ENCODE results near the gene ADCY3. TPM values are rescaled to one million over a fixed set of nuclear protein-coding genes. Genes with fewer than 3 reads are reported as not detected.
"Not testable (repeated sequence)": the region's sequence is repeated elsewhere in the genome, so short reads cannot be mapped to it uniquely, and the experiment has no call there.

Gene ADCY3
- total and polyA plus RNA-seq, 10 of the 15 experiments (the other 5 are each of a cell fraction or from before 2014, with no cell fraction given) = 2.8 to 102 (median 50.4) TPM

DNA sequence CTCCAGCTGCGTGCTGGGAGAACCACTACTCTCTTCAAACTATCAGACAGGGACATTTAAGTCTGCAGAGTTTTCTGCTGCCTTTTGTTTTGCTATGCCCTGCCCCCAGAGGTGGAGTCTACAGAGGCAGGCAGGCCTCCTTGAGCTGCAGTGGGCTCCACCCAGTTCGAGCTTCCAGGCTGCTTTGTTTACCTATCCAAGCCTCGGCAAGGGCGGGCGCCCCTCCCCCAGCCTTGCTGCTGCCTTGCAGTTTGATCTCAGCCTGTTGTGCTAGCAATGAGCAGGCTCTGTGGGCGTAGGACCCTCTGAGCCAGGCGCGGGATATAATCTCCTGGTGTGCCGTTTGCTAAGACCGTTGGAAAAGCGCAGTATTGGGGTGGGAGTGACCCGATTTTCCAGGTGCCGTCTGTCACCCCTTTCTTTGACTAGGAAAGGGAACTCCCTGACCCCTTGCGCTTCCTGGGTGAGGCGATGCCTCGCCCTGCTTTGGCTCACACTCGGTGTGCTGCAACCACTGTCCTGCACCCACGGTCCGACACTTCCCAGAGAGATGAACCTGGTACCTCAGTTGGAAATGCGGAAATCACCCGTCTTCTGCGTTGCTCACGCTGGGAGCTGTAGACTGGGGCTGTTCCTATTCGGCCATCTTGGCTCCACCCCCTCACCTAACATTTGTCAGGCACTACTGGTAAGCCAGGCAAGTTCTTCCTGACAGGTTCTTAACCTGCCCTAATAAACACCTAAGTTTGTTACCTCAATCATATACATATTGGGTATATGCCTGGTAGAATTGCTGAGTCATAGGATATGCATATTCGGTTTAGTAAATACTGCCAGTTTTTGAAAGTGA is 114.0 kb downstream of the ADCY3 start:
- H3K4me2 ChIP-seq (ENCODE audit: control insufficient read depth, insufficient read depth); DNase-seq (ENCODE audit: low read depth, low spot score); H3K4me1 ChIP-seq (ENCODE audit: control insufficient read depth, insufficient read depth, low read length); H4K20me1 ChIP-seq (ENCODE audit: control insufficient read depth, insufficient read depth); H3K9me3 ChIP-seq (replicated peaks; ENCODE audit: control insufficient read depth, insufficient read depth, low read length); H3K9ac ChIP-seq (ENCODE audit: control insufficient read depth, insufficient read depth, low read length); H3K27me3 ChIP-seq (replicated peaks in 1 of 2; ENCODE audit: control insufficient read depth in 2 of 2, insufficient read depth in 2 of 2, low read length in 1 of 2); in situ Hi-C loops (cut with MboI); POLR2A ChIA-PET; H2AFZ ChIP-seq (ENCODE audit: control insufficient read depth, low read depth, low read length); ATAC-seq; FAIRE-seq; BruUV-seq (replicated peaks); H3K27ac ChIP-seq (ENCODE audit: control insufficient read depth, insufficient read depth); SMC1A ChIA-PET (ENCODE audit: uncharacterized antibody, unreplicated experiment); H3K36me3 ChIP-seq (ENCODE audit: control insufficient read depth in 2 of 2, insufficient read depth in 2 of 2, low read length in 1 of 2); H3K4me3 ChIP-seq; RAD21 ChIA-PET (ENCODE audit: unreplicated experiment); intact Hi-C loops (cut with micrococcal nuclease; ENCODE audit: unreplicated experiment): not testable (repeated sequence)
- CTCF ChIA-PET = interaction anchor here (0.8 to 1.0 kb wide), 2 partner anchors 22 to 396 kb away, joined by 3 read pairs; no protein-coding TSS in a partner anchor
- peaks cover 20% of the 10 kb centered on the region for H3K79me2 ChIP-seq (ENCODE audit: control insufficient read depth, insufficient read depth, low read length)
- 0 out of 2 replicates have a peak, but pooled peaks have one; percentile 14 for TF ChIP-seq YY1 (IDR thresholded peaks at IDR 0.05; ENCODE audit: low read depth, low read length)
- TF ChIP-seq BACH1 (IDR thresholded peaks at IDR 0.05; ENCODE audit: borderline replicate concordance) = peak; percentile 67; the same call in 1 of the 2 replicates
- 90% methylated on average over 24 of the region's 25 CpGs for whole genome bisulfite sequencing (ENCODE audit: insufficient coverage, insufficient replicate concordance, low lambda C conversion rate, missing lambda C conversion rate)

DNA sequence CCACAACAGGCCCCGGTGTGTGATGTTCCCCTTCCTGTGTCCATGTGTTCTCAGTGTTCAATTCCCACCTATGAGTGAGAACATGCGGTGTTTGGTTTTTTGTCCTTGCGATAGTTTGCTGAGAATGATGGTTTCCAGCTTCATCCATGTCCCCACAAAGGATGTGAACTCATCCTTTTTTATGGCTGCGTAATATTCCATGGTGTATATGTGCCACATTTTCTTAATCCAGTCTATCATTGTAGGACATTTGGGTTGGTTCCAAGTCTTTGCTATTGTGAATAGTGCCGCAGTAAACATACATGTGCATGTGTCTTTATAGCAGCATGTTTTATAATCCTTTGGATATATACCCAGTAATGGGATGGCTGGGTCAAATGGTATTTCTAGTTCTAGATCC is 119.5 kb downstream of the ADCY3 start:
- FAIRE-seq; CTCF ChIA-PET; ATAC-seq; H3K4me2 ChIP-seq (ENCODE audit: control insufficient read depth, insufficient read depth); H3K36me3 ChIP-seq (ENCODE audit: control insufficient read depth in 2 of 2, insufficient read depth in 2 of 2, low read length in 1 of 2); SMC1A ChIA-PET (ENCODE audit: uncharacterized antibody, unreplicated experiment); H2AFZ ChIP-seq (ENCODE audit: control insufficient read depth, low read depth, low read length); DNase-seq (ENCODE audit: low read depth, low spot score); H3K4me3 ChIP-seq; POLR2A ChIA-PET; H3K27me3 ChIP-seq (replicated peaks in 1 of 2; ENCODE audit: control insufficient read depth in 2 of 2, insufficient read depth in 2 of 2, low read length in 1 of 2); H3K4me1 ChIP-seq (ENCODE audit: control insufficient read depth, insufficient read depth, low read length); H3K9me3 ChIP-seq (replicated peaks; ENCODE audit: control insufficient read depth, insufficient read depth, low read length); intact Hi-C loops (cut with micrococcal nuclease; ENCODE audit: unreplicated experiment); RAD21 ChIA-PET (ENCODE audit: unreplicated experiment); in situ Hi-C loops (cut with MboI); BruUV-seq (replicated peaks); H3K9ac ChIP-seq (ENCODE audit: control insufficient read depth, insufficient read depth, low read length); H3K27ac ChIP-seq (ENCODE audit: control insufficient read depth, insufficient read depth); H4K20me1 ChIP-seq (ENCODE audit: control insufficient read depth, insufficient read depth): not testable (repeated sequence)
- peaks cover 27% of the 10 kb centered on the region for H3K79me2 ChIP-seq (ENCODE audit: control insufficient read depth, insufficient read depth, low read length)
- 99% methylated on average over 4 of the region's 5 CpGs for WGBS (ENCODE audit: insufficient coverage, insufficient replicate concordance, low lambda C conversion rate, missing lambda C conversion rate)
